ENCODE data around the gene CHRNA7. TPM values are rescaled to one million over a fixed set of nuclear protein-coding genes. Genes with fewer than 3 reads are reported as not detected.

The CHRNA7 gene
- total and polyA plus RNA-seq, 9 of the 15 experiments (the other 6 are each of a cell fraction or from before 2014, with no cell fraction given), result 0.04 TPM; not detected in 8

- no TSS peak for BruUV-seq (replicated peaks)
- ChIA-PET CTCF (ENCODE audit: low intra/inter-chr PET ratio) (no interaction called here), POLR2A (no interaction called here)
- no peak overlapping the region for H3K4me2 ChIP-seq (ENCODE audit: insufficient read depth, low read length)
- intact Hi-C loops (cut with micrococcal nuclease) (no loop called here), in situ Hi-C loops (cut with MboI) (no loop called here)
- H3K36me3 ChIP-seq (ENCODE audit: control insufficient read depth, insufficient read depth, low read length), result no peaks in the 10 kb centered on the region
- ATAC-seq (no peak), DNase-seq (ENCODE audit: extremely low read depth in 1 of 4, low spot score in 3 of 4) (no peak), FAIRE-seq (no peak)
- H3K4me3 ChIP-seq, result no peak overlapping the region
- H3K9ac ChIP-seq (ENCODE audit: insufficient read depth in 1 of 2, low read depth in 2 of 2, low read length in 2 of 2), result no peak overlapping the region
- WGBS (ENCODE audit: insufficient coverage, low coverage, missing lambda C conversion rate), result 23% methylated on average over 8 of the region's 8 CpGs
- no peaks in the 10 kb centered on the region; a peak in 1 of 5 replicates for H3K27me3 ChIP-seq (ENCODE audit: control insufficient read depth in 2 of 2, insufficient read depth in 2 of 2, low read length in 2 of 2)
- no peaks in the 10 kb centered on the region for H3K79me2 ChIP-seq (ENCODE audit: control insufficient read depth, insufficient read depth, low read length)
- no peak overlapping the region for H3K27ac ChIP-seq (ENCODE audit: extremely low read depth, low read depth, low read length)
- no peaks in the 10 kb centered on the region for H3K9me3 ChIP-seq (replicated peaks; ENCODE audit: control insufficient read depth, insufficient read depth, low read depth, low read length)
- no peaks in the 10 kb centered on the region; a peak in 1 of 5 replicates for H3K4me1 ChIP-seq (replicated peaks in 1 of 2; ENCODE audit: control insufficient read depth in 2 of 2, insufficient read depth in 2 of 2, low read length in 2 of 2)
- no peaks in the 10 kb centered on the region for H4K20me1 ChIP-seq (replicated peaks; ENCODE audit: control insufficient read depth, insufficient read depth, low read length)
- no peaks in the 10 kb centered on the region for H3K9me1 ChIP-seq (ENCODE audit: control insufficient read depth, insufficient read depth, low read length)
- H2AFZ ChIP-seq (ENCODE audit: low read depth, low read length), result no peak overlapping the region
- TF ChIP-seq C11orf30 (IDR thresholded peaks at IDR 0.05; ENCODE audit: low read depth) (no peak), ASH1L (IDR thresholded peaks at IDR 0.05; ENCODE audit: borderline replicate concordance, low read depth, partially characterized antibody) (no peak), TAF7 (tag; IDR thresholded peaks at IDR 0.05) (no peak), ZNF589 (CRISPR knock-in tag; IDR thresholded peaks at IDR 0.05; ENCODE audit: low read depth) (no peak), ZNF121 (CRISPR knock-in tag; conservative IDR thresholded peaks at IDR 0.05) (no peak), ZNF561 (CRISPR knock-in tag; conservative IDR thresholded peaks at IDR 0.05) (no peak), ZNF639 (CRISPR knock-in tag; conservative IDR thresholded peaks at IDR 0.05 in 1 of 2, IDR thresholded peaks at IDR 0.05 in 1 of 2) (no peak), GABPB2 (CRISPR knock-in tag; conservative IDR thresholded peaks at IDR 0.05) (no peak)
- TF ChIP-seq, protein P1, sequence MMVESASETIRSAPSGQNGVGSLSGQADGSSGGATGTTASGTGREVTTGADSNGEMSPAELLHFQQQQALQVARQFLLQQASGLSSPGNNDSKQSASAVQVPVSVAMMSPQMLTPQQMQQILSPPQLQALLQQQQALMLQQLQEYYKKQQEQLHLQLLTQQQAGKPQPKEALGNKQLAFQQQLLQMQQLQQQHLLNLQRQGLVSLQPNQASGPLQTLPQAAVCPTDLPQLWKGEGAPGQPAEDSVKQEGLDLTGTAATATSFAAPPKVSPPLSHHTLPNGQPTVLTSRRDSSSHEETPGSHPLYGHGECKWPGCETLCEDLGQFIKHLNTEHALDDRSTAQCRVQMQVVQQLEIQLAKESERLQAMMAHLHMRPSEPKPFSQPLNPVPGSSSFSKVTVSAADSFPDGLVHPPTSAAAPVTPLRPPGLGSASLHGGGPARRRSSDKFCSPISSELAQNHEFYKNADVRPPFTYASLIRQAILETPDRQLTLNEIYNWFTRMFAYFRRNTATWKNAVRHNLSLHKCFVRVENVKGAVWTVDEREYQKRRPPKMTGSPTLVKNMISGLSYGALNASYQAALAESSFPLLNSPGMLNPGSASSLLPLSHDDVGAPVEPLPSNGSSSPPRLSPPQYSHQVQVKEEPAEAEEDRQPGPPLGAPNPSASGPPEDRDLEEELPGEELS (CRISPR knock-in tag; IDR thresholded peaks at IDR 0.05; ENCODE audit: borderline replicate concordance), result no peak
- TF ChIP-seq, protein P2, sequence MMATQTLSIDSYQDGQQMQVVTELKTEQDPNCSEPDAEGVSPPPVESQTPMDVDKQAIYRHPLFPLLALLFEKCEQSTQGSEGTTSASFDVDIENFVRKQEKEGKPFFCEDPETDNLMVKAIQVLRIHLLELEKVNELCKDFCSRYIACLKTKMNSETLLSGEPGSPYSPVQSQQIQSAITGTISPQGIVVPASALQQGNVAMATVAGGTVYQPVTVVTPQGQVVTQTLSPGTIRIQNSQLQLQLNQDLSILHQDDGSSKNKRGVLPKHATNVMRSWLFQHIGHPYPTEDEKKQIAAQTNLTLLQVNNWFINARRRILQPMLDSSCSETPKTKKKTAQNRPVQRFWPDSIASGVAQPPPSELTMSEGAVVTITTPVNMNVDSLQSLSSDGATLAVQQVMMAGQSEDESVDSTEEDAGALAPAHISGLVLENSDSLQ (IDR thresholded peaks at IDR 0.05), result no peak
- TF ChIP-seq, protein P3, sequence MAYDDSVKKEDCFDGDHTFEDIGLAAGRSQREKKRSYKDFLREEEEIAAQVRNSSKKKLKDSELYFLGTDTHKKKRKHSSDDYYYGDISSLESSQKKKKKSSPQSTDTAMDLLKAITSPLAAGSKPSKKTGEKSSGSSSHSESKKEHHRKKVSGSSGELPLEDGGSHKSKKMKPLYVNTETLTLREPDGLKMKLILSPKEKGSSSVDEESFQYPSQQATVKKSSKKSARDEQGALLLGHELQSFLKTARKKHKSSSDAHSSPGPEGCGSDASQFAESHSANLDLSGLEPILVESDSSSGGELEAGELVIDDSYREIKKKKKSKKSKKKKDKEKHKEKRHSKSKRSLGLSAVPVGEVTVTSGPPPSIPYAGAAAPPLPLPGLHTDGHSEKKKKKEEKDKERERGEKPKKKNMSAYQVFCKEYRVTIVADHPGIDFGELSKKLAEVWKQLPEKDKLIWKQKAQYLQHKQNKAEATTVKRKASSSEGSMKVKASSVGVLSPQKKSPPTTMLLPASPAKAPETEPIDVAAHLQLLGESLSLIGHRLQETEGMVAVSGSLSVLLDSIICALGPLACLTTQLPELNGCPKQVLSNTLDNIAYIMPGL (CRISPR knock-in tag; IDR thresholded peaks at IDR 0.05), result no peak
- TF ChIP-seq, protein P4, sequence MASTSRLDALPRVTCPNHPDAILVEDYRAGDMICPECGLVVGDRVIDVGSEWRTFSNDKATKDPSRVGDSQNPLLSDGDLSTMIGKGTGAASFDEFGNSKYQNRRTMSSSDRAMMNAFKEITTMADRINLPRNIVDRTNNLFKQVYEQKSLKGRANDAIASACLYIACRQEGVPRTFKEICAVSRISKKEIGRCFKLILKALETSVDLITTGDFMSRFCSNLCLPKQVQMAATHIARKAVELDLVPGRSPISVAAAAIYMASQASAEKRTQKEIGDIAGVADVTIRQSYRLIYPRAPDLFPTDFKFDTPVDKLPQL (IDR thresholded peaks at IDR 0.05; ENCODE audit: extremely low read depth, insufficient read length), result no peak
- TF ChIP-seq, protein P5, sequence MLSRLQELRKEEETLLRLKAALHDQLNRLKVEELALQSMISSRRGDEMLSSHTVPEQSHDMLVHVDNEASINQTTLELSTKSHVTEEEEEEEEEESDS (CRISPR knock-in tag; IDR thresholded peaks at IDR 0.05), result no peak
Measured at GRCh38 chr15:32135335-32135734, 105.0 kb downstream of the CHRNA7 start.

Data from K562 (cell line).